Breast epithelium (tissue), 3 donors: ENCODE results near the gene CCDC171.

ENCODE experiments used
- POLR2A ChIP-seq: fragments of 450-650 bp; IDR thresholded peaks from one replicate; pipeline ENCODE4 v1.6.1; 2016; ENCODE audit warnings: antibody characterized with exemption, mild to moderate bottlenecking, moderate library complexity
- POLR2AphosphoS5 ChIP-seq, 3 donors: sonication (generic); formaldehyde crosslinking; IDR thresholded peaks; one replicate each; pipeline ENCODE4 v1.6.1; 2017; ENCODE audit warnings: antibody characterized with exemption in 3 of 3
- TF ChIP-seq, protein P1 (sequence below), 3 donors: fragments of 450-650 bp; IDR thresholded peaks; one replicate each; pipeline ENCODE4 v1.5.1; 2016 to 2017; ENCODE audit warnings: antibody characterized with exemption in 3 of 3, mild to moderate bottlenecking in 3 of 3, moderate library complexity in 3 of 3

DNA sequence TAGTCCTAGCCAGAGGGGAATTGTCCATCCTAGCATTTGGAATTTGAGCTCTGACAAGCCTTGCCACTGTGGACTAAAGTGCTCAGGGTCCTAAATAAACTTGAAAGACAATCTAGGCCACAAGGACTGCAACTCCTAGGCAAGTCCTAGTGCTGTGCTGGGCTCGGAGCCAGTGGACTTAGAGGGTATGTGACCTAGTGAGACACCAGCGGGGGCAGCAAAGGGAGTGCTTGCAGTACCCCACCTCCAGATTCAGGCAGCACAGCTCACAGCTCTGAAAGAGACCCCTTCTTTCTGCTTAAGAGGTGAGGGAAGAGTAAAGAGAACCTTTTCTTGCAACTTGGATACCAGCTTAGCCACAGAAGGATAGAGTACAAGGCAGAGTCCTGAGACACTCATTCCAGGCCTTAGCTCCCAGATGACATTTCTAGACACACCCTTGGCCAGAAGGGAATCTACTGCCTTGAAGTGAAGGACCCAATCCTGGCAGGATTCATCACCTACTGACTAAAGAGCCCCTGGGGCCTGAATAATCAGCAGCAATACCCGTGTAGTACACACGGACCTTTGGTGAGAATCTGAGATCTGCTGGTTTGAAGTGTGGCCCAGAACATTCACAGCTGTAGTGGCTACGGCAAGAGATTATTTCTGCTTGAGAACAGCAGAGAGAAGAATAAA lies 164.6 kb downstream of the CCDC171 start:
- TF ChIP-seq, protein P1, sequence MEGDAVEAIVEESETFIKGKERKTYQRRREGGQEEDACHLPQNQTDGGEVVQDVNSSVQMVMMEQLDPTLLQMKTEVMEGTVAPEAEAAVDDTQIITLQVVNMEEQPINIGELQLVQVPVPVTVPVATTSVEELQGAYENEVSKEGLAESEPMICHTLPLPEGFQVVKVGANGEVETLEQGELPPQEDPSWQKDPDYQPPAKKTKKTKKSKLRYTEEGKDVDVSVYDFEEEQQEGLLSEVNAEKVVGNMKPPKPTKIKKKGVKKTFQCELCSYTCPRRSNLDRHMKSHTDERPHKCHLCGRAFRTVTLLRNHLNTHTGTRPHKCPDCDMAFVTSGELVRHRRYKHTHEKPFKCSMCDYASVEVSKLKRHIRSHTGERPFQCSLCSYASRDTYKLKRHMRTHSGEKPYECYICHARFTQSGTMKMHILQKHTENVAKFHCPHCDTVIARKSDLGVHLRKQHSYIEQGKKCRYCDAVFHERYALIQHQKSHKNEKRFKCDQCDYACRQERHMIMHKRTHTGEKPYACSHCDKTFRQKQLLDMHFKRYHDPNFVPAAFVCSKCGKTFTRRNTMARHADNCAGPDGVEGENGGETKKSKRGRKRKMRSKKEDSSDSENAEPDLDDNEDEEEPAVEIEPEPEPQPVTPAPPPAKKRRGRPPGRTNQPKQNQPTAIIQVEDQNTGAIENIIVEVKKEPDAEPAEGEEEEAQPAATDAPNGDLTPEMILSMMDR (IDR thresholded peaks at IDR 0.05): no peak
- TF ChIP-seq POLR2AphosphoS5 (IDR thresholded peaks at IDR 0.05): no peak
- no peak for TF ChIP-seq POLR2A
